ENCODE results near the gene SAMSN1. TPM values are rescaled to one million over a fixed set of nuclear protein-coding genes. Genes with fewer than 3 reads are reported as not detected.

The SAMSN1 gene
- total RNA-seq, 2 donors from 2014 or later = 1.8 to 4.6 TPM

DNA sequence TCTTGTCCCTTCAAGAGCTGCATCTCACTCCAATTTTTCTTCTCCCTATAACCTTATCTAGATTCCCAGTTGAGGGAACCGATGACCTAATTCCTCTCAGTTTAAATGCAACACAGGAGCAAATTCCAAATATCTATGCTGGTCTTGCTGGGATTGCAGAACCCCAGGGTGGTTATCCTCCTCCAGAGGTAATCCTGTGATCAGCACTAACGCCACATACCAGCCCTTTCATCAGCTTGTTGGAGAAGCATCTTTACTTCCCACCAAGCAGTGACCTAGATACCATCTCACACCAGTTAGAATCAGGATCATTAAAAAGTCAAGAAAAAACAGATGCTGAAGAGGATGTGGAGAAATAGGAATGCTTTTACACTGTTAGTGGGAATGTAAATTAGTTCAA is 52.4 kb downstream of the SAMSN1 start:
- no peak overlapping the region for H3K4me3 ChIP-seq
- 33 to 42% methylated on average over 2 of the region's 2 CpGs for WGBS, 2 donors
- H3K27ac ChIP-seq = no peak overlapping the region
- H3K9me3 ChIP-seq = no peaks in the 10 kb centered on the region
- H3K4me1 ChIP-seq = no peaks in the 10 kb centered on the region
- intact Hi-C loops (cut with DNase I) = no loop called here
- no peak for TF ChIP-seq POLR2A (IDR thresholded peaks at IDR 0.05)
- TF ChIP-seq, protein P1, sequence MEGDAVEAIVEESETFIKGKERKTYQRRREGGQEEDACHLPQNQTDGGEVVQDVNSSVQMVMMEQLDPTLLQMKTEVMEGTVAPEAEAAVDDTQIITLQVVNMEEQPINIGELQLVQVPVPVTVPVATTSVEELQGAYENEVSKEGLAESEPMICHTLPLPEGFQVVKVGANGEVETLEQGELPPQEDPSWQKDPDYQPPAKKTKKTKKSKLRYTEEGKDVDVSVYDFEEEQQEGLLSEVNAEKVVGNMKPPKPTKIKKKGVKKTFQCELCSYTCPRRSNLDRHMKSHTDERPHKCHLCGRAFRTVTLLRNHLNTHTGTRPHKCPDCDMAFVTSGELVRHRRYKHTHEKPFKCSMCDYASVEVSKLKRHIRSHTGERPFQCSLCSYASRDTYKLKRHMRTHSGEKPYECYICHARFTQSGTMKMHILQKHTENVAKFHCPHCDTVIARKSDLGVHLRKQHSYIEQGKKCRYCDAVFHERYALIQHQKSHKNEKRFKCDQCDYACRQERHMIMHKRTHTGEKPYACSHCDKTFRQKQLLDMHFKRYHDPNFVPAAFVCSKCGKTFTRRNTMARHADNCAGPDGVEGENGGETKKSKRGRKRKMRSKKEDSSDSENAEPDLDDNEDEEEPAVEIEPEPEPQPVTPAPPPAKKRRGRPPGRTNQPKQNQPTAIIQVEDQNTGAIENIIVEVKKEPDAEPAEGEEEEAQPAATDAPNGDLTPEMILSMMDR (IDR thresholded peaks at IDR 0.05) = no peak
- DNase-seq (no peak), ATAC-seq (no peak)
- H3K36me3 ChIP-seq (replicated peaks in 1 of 2; ENCODE audit: insufficient read depth in 1 of 2, low read depth in 2 of 2) = no peaks in the 10 kb centered on the region
- H3K27me3 ChIP-seq = no peaks in the 10 kb centered on the region

DNA sequence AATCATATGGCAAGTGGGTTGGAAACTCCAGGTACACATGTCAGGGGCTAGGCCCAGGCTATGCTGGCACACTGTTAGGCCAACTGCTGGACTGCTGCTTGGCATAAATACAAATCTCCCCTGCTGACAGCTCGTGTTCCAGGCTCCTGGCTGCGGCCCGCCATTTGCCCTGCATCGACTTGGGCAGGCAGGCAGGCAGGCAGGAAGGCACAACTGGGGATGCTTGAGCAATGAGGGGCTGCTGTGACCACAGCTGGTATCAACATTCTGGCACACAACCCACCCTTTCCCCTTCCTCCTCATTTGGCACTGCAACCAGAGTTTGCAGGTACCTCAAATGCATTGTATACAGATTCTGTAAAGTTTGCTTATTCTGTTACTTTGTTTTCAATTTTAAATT is 53.2 kb downstream of the SAMSN1 start:
- H3K27ac ChIP-seq = no peak overlapping the region
- H3K4me1 ChIP-seq = no peaks in the 10 kb centered on the region
- 44 to 68% methylated on average over 4 of the region's 4 CpGs for WGBS, 2 donors
- H3K9me3 ChIP-seq = no peaks in the 10 kb centered on the region
- no peaks in the 10 kb centered on the region for H3K27me3 ChIP-seq
- intact Hi-C loops (cut with DNase I) = no loop called here
- H3K36me3 ChIP-seq (replicated peaks in 1 of 2; ENCODE audit: insufficient read depth in 1 of 2, low read depth in 2 of 2) = no peaks in the 10 kb centered on the region
- no peak for ATAC-seq
- peak in 1 of 4 donors; percentile 7 for DNase-seq
- H3K4me3 ChIP-seq = no peak overlapping the region
- TF ChIP-seq POLR2A (IDR thresholded peaks at IDR 0.05) = no peak

DNA sequence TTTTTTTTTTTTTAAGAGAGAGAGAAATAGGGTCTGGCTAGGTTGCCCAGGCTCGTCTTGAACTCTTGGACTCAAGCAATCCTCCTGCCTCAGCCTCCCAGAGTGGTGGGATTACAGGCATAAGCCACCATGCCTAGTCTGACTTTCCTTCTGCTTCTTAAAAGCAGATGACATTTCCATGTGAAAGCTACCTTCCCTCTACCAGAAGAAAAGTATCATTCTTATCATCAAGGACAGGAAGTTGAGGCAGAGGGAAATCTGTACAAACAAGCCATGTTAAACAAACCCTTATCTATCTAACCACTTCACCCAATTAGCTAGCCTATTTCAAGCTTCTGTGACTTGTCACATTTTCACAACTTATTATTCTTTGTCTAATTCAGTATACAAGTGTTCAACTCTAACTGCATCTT is 54.8 kb downstream of the SAMSN1 start:
- no peaks in the 10 kb centered on the region for H3K27me3 ChIP-seq
- H3K27ac ChIP-seq = no peak overlapping the region
- intact Hi-C loops (cut with DNase I) = no loop called here
- 58 to 79% methylated on average over 1 of the region's 1 CpG for WGBS, 2 donors
- no peak overlapping the region for H3K4me3 ChIP-seq
- no peak for ATAC-seq
- DNase-seq = no peak
- no peaks in the 10 kb centered on the region for H3K4me1 ChIP-seq
- H3K36me3 ChIP-seq (replicated peaks in 1 of 2; ENCODE audit: insufficient read depth in 1 of 2, low read depth in 2 of 2) = no peaks in the 10 kb centered on the region
- H3K9me3 ChIP-seq = no peaks in the 10 kb centered on the region
- no peak for TF ChIP-seq POLR2A (IDR thresholded peaks at IDR 0.05)
- TF ChIP-seq, protein P1 (IDR thresholded peaks at IDR 0.05) = no peak

DNA sequence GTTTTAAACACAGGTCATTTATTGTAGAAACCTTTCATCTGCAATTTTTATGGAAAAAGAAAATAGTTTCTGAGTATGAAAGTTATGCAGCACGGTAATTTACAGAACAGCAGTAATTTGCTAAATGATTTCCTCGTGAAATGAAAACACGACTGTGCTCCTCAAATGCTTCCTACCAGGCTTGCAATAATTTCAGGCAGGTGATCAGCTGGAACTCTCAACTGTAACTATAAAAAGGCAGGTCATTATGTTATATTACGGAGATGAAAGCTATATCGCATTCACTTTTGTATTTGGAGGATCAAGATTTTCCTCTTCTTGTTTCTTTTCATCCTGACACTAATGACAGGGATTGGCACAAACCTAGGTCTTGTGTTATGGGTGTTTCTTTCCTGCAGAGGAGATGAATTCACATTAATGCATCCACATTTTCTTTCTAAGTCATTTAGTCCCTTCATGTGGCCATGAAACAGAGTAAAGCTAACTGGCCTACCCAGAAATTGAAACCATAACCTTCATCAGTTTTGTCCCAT is 57.4 kb downstream of the SAMSN1 start:
- H3K27me3 ChIP-seq = no peaks in the 10 kb centered on the region
- no peak overlapping the region for H3K27ac ChIP-seq
- H3K4me3 ChIP-seq = no peak overlapping the region
- no peak for ATAC-seq
- H3K9me3 ChIP-seq = no peaks in the 10 kb centered on the region
- 64 to 71% methylated on average over 5 of the region's 5 CpGs for WGBS, 2 donors
- TF ChIP-seq, protein P1 (IDR thresholded peaks at IDR 0.05) = no peak
- TF ChIP-seq POLR2A (IDR thresholded peaks at IDR 0.05) = no peak
- no peak for DNase-seq
- H3K4me1 ChIP-seq = no peaks in the 10 kb centered on the region
- no peaks in the 10 kb centered on the region for H3K36me3 ChIP-seq (replicated peaks in 1 of 2; ENCODE audit: insufficient read depth in 1 of 2, low read depth in 2 of 2)
- intact Hi-C loops (cut with DNase I) = no loop called here

DNA sequence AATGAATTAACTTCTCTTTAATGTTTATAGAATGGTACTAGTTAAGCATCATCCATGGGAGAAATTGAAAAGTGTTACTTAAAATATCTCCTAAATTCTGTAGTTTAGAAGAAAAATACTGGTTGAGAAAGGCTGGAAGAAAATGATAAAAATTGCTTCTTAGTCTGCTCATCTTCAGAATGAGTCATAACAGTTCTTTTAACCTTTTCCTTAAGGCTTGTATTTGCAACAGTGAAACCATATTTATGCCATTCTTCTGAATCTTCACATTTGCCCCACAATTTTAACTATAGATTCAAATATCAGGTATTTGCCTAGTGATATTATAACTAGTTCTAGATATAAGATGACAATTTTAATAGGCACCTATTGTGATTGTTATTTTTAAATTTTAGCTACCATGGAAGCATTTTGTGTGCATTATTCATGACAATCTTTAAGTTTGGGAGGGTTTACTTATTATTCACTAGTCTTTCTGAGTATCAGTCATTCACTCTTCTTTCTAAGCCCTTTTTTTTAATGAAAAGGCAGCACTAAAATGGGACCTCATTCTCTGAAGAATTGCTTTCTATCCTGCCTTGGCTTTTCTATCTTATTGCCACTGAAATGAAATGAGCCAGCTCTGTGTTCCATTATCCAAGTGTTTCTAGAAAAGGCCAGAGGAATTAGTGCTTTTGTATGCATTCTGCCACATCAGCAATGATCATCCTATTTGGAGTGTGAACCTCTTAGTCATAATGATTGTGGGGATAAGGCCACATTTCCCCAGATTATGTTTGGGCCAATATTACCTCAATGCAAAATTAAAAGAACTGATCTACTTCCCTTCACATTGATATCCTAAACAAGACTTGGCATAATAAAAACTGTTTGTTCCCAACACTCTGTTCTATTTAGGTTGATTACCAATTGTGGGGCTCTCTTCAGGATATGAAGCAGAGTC is 58.4 kb downstream of the SAMSN1 start:
- H3K27me3 ChIP-seq = no peaks in the 10 kb centered on the region
- H3K4me3 ChIP-seq = no peak overlapping the region
- DNase-seq (no peak), ATAC-seq (no peak)
- no peak for TF ChIP-seq POLR2A (IDR thresholded peaks at IDR 0.05)
- TF ChIP-seq, protein P1 (IDR thresholded peaks at IDR 0.05) = no peak
- intact Hi-C loops (cut with DNase I) = no loop called here
- H3K36me3 ChIP-seq (replicated peaks in 1 of 2; ENCODE audit: insufficient read depth in 1 of 2, low read depth in 2 of 2) = no peaks in the 10 kb centered on the region
- no peaks in the 10 kb centered on the region for H3K9me3 ChIP-seq
- no peaks in the 10 kb centered on the region for H3K4me1 ChIP-seq
- H3K27ac ChIP-seq = no peak overlapping the region

Measured in body of pancreas (tissue), 4 donors.